Sigmoid colon (tissue), 7 donors: Measurements from ENCODE around the gene DACH2. TPM values are rescaled to one million over a fixed set of nuclear protein-coding genes. Genes with fewer than 3 reads are reported as not detected.
A peak's percentile ranks its signal among the peaks of the same experiment; 100 is the strongest.

Experiments
- DNase-seq: peaks from one replicate; pipeline ENCODE4 v3.0.0-alpha.2; 2019
- H3K27ac ChIP-seq, 4 donors: fragments of 200-600 bp; sonication (generic); one replicate each; pipeline ENCODE4 v1.5.1; 2016 to 2019; ENCODE audit warnings: mild to moderate bottlenecking in 1 of 4
- H3K27me3 ChIP-seq, 3 donors: fragments of 200-600 bp; sonication (generic); one replicate each; pipeline ENCODE4 v1.5.1; 2019; ENCODE audit warnings: mild to moderate bottlenecking in 1 of 3
- H3K36me3 ChIP-seq, 4 donors: fragments of 200-600 bp; sonication (generic); one replicate each; pipeline ENCODE4 v1.5.1; 2016 to 2019
- H3K4me1 ChIP-seq, 4 donors: fragments of 200-600 bp; sonication (generic); one replicate each; pipeline ENCODE4 v1.5.1; 2017 to 2019
- H3K4me3 ChIP-seq, 4 donors: fragments of 200-600 bp; sonication (generic); one replicate each; pipeline ENCODE4 v1.5.1; 2017 to 2019; ENCODE audit warnings: mild to moderate bottlenecking in 2 of 4, moderate library complexity in 1 of 4
- H3K9me3 ChIP-seq, 4 donors: fragments of 200-600 bp in 3 of 4; sonication (generic) in 3 of 4; one replicate each; pipeline versions ENCODE4 v1.5.1 to v1.6.1; 2013 to 2019
- EP300 ChIP-seq, 4 donors: sonication (generic); formaldehyde crosslinking; IDR thresholded peaks; one replicate each; pipeline ENCODE4 v1.6.1; 2017; ENCODE audit warnings: antibody characterized with exemption in 4 of 4
- POLR2A ChIP-seq, 2 donors: fragments of 450-650 bp; IDR thresholded peaks; one replicate each; pipeline ENCODE4 v1.6.1; 2016; ENCODE audit warnings: antibody characterized with exemption in 2 of 2, mild to moderate bottlenecking in 2 of 2, moderate library complexity in 2 of 2
- POLR2AphosphoS5 ChIP-seq, 4 donors: sonication (generic); formaldehyde crosslinking; IDR thresholded peaks; one replicate each; pipeline ENCODE4 v1.6.1; 2017; ENCODE audit warnings: antibody characterized with exemption in 4 of 4
- WGBS, 2 donors: extraction: QIAGEN DNeasy Blood & Tissue Kit; methylation state at CpG; one replicate each; pipeline ENCODE4 v1.1.7; 2013; 5-methylcytosine and 5-hydroxymethylcytosine counted together
- intact Hi-C: fragments of 100-400 bp; cut with DNase I; formaldehyde crosslinking; loops from one replicate; pipeline ENCODE4 v1.15.1; 2023
- polyA plus RNA-seq, 3 donors: library from polyadenylated mRNA; stranded (reverse); fragments of 200-250 nt; gene quantifications; one replicate each; pipeline ENCODE4 v1.2.3, GENCODE V29; 2013
- total RNA-seq, 4 donors: library from RNA; depleted of rRNA; stranded (reverse); fragments of >200 nt; gene quantifications; one replicate each; pipeline ENCODE4 v1.1.0, GENCODE V29; 2016
- TF ChIP-seq, protein P1 (sequence below), 4 experiments: fragments of 450-650 bp in 3 of 4; fragments of 200-600 bp in 1 of 4; IDR thresholded peaks; one replicate each; pipeline ENCODE4 v1.5.1; 2016 to 2019; ENCODE audit warnings: antibody characterized with exemption in 4 of 4, mild to moderate bottlenecking in 3 of 4, moderate library complexity in 2 of 4
- donor health status: healthy with polysubstance abuse.
- donor health status: Bipolar disorder and iron deficiency.
- donor health status: healthy.

The DACH2 gene
- total and polyA plus RNA-seq, 7 donors: under 0.01 to 1.4 (median 0.16) TPM; not detected in 2

DNA sequence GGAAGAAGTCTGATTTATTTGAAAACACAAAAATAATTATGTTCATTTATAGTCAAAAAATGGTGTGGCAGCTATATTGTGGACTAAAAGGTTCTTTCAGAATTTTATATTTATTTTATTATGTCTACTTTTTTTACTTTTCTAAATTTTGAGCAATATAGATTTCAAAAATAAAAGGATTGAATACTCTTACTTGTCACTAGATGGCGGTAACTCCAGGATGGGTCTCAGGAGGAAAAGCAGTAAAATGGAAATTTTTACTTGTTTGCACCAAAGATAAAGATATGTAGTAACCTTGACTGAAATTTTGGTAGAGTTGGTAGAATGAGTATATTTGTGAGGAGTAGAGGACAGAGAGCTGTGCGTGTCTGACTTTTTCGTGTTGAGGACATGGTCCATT, 14.5 kb upstream of the DACH2 start:
- Histone ChIP-seq H3K9me3 (no peaks in the 10 kb centered on the region), H3K27me3 (no peaks in the 10 kb centered on the region), H3K36me3 (no peaks in the 10 kb centered on the region), H3K4me1 (no peaks in the 10 kb centered on the region), H3K27ac (no peak overlapping the region), H3K4me3 (no peak overlapping the region)
- intact Hi-C loops: no loop called here
- WGBS, 2 donors: 9% methylated on average over 3 of the region's 3 CpGs
- no peak for DNase-seq
- TF ChIP-seq, protein P1, sequence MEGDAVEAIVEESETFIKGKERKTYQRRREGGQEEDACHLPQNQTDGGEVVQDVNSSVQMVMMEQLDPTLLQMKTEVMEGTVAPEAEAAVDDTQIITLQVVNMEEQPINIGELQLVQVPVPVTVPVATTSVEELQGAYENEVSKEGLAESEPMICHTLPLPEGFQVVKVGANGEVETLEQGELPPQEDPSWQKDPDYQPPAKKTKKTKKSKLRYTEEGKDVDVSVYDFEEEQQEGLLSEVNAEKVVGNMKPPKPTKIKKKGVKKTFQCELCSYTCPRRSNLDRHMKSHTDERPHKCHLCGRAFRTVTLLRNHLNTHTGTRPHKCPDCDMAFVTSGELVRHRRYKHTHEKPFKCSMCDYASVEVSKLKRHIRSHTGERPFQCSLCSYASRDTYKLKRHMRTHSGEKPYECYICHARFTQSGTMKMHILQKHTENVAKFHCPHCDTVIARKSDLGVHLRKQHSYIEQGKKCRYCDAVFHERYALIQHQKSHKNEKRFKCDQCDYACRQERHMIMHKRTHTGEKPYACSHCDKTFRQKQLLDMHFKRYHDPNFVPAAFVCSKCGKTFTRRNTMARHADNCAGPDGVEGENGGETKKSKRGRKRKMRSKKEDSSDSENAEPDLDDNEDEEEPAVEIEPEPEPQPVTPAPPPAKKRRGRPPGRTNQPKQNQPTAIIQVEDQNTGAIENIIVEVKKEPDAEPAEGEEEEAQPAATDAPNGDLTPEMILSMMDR (IDR thresholded peaks at IDR 0.05): peak in 1 of 4 experiments; percentile 33
- no peak for TF ChIP-seq POLR2A (IDR thresholded peaks at IDR 0.05)

DNA sequence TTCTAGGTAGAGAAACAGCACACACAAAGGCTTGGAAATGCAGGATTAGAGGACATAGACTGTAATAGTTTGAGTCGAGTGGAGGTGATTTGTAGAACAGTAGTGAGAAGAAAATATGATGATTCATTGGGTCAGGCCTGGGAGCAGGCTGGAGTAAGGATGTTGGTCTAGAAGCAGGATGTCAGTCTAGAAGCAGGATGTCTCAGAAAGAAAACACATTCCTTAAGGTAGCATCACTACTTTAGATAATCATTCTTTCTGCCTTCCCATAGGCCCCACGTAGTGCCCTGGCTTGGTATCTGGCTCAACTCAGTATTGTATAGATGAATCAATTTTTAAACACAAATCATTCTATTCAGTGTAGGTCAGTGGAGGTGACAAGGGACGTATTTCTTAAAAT, 11.2 kb upstream of the DACH2 start:
- Histone ChIP-seq H3K27ac (no peak overlapping the region), H3K36me3 (no peaks in the 10 kb centered on the region), H3K27me3 (no peaks in the 10 kb centered on the region), H3K4me3 (no peak overlapping the region), H3K9me3 (no peaks in the 10 kb centered on the region), H3K4me1 (no peaks in the 10 kb centered on the region)
- intact Hi-C loops: no loop called here
- 83 to 85% methylated on average over 3 of the region's 3 CpGs for WGBS, 2 donors
- TF ChIP-seq EP300 (IDR thresholded peaks at IDR 0.05) (no peak), POLR2A (IDR thresholded peaks at IDR 0.05) (no peak), POLR2AphosphoS5 (IDR thresholded peaks at IDR 0.05) (no peak)
- TF ChIP-seq, protein P1 (IDR thresholded peaks at IDR 0.05): no peak
- DNase-seq: no peak

- no peak overlapping the region for H3K4me3 ChIP-seq
- H3K27ac ChIP-seq: no peak overlapping the region
- intact Hi-C loops: no loop called here
- H3K4me1 ChIP-seq: no peaks in the 10 kb centered on the region
- H3K27me3 ChIP-seq: no peaks in the 10 kb centered on the region
- TF ChIP-seq POLR2AphosphoS5 (IDR thresholded peaks at IDR 0.05) (no peak), POLR2A (IDR thresholded peaks at IDR 0.05) (no peak), EP300 (IDR thresholded peaks at IDR 0.05) (no peak)
- TF ChIP-seq, protein P1 (IDR thresholded peaks at IDR 0.05): no peak
- no peaks in the 10 kb centered on the region for H3K36me3 ChIP-seq
- WGBS, 2 donors: 69 to 77% methylated on average over 1 of the region's 1 CpG
- no peak for DNase-seq
- no peaks in the 10 kb centered on the region for H3K9me3 ChIP-seq
These were observed 6.5 kb upstream of the DACH2 start for GRCh38 chrX:86141786-86142185.

GRCh38 chrX:86146102-86146501, 2.1 kb upstream of the DACH2 start:
- intact Hi-C loops: no loop called here
- DNase-seq: no peak
- peaks cover 0 to 21% (median 5%) of the 10 kb centered on the region in 3 donors for H3K27me3 ChIP-seq
- WGBS, 2 donors: 78 to 95% methylated on average over 4 of the region's 4 CpGs
- TF ChIP-seq, protein P1 (IDR thresholded peaks at IDR 0.05): no peak
- H3K4me3 ChIP-seq: no peak overlapping the region
- no peak overlapping the region for H3K27ac ChIP-seq
- peaks cover 0 to 12% (median 9%) of the 10 kb centered on the region in 4 donors for H3K4me1 ChIP-seq
- no peaks in the 10 kb centered on the region for H3K36me3 ChIP-seq
- H3K9me3 ChIP-seq: no peaks in the 10 kb centered on the region

DNA sequence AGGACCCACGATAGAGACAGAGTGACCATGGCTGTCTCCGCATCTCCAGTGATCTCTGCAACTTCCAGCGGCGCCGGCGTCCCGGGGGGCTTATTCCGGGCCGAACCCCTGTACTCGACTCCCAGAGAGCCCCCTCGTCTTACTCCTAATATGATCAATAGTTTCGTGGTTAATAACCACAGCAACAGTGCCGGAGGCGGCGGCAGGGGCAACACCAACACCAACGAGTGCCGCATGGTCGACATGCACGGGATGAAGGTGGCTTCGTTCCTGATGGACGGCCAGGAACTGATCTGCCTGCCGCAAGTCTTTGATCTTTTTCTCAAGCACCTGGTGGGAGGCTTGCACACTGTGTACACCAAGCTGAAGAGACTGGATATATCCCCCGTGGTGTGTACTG, 343 bp downstream of the DACH2 start:
- no peak for DNase-seq
- TF ChIP-seq POLR2A (IDR thresholded peaks at IDR 0.05) (no peak), EP300 (IDR thresholded peaks at IDR 0.05) (no peak), POLR2AphosphoS5 (IDR thresholded peaks at IDR 0.05) (no peak)
- TF ChIP-seq, protein P1 (IDR thresholded peaks at IDR 0.05): no peak
- intact Hi-C loops: no loop called here
- Histone ChIP-seq H3K36me3 (no peaks in the 10 kb centered on the region), H3K4me1 (peaks cover 0 to 12% (median 9%) of the 10 kb centered on the region in 4 donors), H3K4me3 (peak overlapping the region; percentile 12 to 48 (median 40)), H3K9me3 (no peaks in the 10 kb centered on the region), H3K27me3 (peaks cover 0 to 29% (median 5%) of the 10 kb centered on the region in 3 donors), H3K27ac (no peak overlapping the region)
- WGBS, 2 donors: 2 to 3% methylated on average over 23 of the region's 23 CpGs
